Activated gamma-delta T cell (primary cell): ENCODE measurements around the gene TMCC1.
"Not testable (repeated sequence)": the region's sequence is repeated elsewhere in the genome, so short reads cannot be mapped to it uniquely, and the experiment has no call there.

Source experiments
- DNase-seq: peaks from one replicate; lab custom pipeline; 2025; lab: John Stamatoyannopoulos, UW

Gene TMCC1

DNA sequence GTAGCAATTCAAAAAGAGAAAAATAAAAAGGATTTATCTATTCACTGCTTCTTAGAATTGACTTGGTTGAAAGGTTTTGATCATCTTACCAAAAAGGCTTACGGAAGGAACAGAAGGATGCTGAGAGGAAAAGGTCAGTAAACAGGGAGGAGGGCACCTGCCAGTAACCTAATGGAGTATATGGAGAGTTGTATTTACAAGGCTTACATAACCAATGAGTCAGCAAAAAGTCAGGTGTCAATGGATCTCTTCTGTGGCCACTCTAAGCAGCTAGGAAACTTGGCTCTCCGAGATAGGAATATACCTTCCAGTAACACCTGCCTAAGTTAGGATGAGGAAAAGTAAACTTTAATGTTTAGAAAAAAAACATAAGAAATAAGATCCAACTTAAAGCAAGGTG is 206.6 kb downstream of the TMCC1 start:
- DNase-seq = no peak

- DNase-seq = no peak
Measured at GRCh38 chr3:129684270-129684669, 209.2 kb downstream of the TMCC1 start.

- DNase-seq = no peak
Measured at GRCh38 chr3:129683201-129683600, 210.3 kb downstream of the TMCC1 start.

DNA sequence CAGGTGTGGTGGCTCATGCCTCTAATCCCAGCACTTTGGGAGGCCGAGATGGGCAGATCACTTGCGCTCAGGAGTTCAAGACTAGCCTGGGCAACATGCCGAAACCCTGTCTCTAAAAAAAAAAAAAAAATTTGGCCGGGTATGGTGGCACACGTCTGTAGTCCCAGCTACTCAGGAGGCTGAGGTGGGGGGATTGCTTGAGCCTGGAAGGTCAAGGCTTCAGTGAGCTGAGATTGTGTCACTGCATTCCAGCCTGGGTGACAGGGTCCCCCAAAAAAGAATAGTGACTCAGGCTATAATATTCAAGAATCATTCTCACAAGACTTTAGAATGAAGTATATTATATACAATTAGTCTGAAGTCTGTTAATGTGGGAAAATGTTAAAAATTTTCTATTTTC is 216.5 kb downstream of the TMCC1 start:
- no peak for DNase-seq

GRCh38 chr3:129674798-129675123 is 218.8 kb downstream of the TMCC1 start:
- DNase-seq = not testable (repeated sequence)

DNA sequence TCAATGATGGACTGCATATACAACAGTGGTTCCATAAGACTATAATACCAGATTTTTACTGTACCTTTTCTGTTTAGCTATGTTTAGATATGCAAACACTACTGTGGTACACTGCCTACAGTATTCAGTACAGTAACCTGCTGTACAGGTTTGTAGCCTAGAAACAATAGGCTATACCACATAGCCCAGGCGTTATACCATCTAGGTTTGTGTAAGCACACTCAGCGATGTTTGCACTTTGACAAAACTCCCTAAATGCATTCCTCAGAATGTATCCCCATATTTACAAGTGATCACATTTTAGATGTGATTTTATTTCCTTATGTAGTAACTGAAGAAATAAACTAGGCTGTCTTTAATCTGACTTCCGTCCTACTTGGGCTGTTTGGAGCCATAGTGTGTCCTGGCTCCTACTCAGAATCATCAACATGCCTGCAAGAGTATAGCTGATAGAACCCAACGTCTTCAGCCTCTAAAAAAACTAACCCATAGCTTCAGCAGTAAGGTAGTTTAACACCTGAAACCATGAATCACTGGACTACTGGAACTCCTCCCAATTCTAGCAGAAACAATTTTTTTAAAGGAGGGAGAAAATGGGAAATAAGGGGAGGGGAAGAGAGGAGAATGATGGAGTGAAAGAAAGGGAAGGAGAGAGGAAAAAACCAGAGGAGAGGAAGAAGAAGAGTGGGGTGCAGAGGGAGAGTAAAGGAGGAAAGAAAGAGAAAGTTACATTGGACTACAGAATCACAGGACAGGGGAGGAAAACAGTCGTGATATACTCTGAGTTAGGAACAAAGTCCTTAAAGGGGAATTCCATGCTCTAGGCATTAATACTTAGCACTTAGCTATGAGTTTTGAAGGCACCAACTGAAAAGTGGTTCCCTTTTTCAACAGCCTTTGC is 219.4 kb downstream of the TMCC1 start:
- DNase-seq = no peak

- DNase-seq = no peak
Measured at GRCh38 chr3:129673012-129673411, 220.5 kb downstream of the TMCC1 start.

- DNase-seq = no peak
Measured at GRCh38 chr3:129672412-129672811, 221.1 kb downstream of the TMCC1 start.

DNA sequence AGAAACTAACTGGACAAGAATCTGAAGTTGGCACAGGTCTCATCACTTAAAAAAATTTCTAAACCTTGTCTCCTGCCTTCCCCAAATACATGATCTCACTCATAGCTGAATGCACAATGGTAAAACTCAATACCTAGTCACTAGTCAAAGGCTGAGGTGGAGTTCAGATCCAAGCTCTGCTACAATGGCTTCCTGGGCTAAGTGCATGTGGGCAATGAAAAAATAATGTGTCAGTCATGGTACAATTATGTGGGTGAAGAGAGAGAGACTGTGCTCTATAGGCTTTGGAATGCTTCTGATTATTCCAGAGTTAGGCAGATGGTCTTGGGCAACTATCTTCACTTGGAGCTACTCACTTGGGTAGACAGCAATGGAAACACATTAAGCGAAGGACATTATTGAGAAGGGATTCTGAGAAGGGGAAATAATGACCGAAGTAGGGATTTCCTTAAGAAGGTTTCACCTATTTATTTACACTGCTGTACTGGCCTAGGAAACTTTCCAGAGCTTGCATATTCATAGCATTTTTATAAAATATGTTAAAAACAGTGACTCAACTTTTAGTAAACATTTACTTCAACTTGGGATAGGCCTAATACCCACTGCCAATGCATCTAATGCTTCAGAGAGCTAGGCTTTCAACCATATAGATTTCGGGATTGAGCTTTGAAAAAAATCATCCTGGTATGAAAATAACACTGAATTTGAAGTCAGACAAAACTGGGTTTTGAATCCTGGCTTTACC is 228.3 kb downstream of the TMCC1 start:
- DNase-seq = no peak

GRCh38 chr3:129663930-129664646 is 229.4 kb downstream of the TMCC1 start:
- no peak for DNase-seq

DNA sequence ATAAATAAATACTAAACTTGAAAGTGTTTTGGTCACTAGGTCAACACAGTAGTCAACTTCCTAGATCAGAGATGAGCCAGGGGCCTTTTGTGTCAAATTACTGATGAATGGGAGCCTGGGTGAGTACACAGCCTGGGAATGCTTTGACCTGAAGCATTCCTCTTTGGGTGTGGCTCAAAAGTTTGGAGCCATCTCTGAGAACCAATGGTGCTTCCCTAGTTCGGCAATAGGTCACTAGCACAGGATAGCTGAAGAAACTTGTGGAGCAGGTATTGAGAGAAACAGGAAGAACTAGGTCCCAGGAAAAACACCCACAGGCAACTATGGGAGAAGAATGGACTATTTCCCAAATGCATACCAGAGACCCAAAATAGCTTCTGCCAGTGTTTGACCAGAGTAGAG is 230.5 kb downstream of the TMCC1 start:
- no peak for DNase-seq

GRCh38 chr3:129662191-129662608 is 231.3 kb downstream of the TMCC1 start:
- no peak for DNase-seq

GRCh38 chr3:129661766-129662165 is 231.7 kb downstream of the TMCC1 start:
- DNase-seq = no peak

GRCh38 chr3:129658110-129658843 is 235.2 kb downstream of the TMCC1 start:
- no peak for DNase-seq

GRCh38 chr3:129657261-129658046 is 236.1 kb downstream of the TMCC1 start:
- no peak for DNase-seq

DNA sequence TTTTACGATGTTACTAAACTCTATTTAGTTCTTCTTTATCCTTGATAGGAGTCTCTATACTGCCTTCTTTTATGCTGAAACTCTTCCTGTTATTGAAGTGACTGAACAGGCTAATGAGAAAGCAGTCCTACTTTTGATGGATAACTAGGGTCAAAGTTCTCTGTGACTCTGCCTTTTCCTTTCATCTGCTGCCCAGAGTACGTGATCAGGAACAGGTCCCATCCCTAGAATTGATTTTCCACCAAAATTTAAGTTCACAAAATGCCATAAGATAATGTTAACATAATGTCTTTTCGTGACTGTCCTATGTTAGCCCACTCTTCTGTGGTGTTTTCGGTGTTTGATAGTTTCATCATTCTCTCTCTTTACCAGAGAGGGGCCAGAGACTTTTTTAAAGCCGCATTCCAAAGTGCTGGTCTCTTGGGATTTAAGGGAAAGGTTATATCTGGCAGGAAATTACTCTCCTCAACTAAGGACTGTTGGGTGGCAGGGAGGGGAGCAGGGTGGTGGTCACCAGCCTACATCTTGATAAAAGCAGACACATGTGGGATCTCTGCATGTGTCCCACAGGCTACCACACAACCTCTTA is 236.8 kb downstream of the TMCC1 start:
- no peak for DNase-seq

DNA sequence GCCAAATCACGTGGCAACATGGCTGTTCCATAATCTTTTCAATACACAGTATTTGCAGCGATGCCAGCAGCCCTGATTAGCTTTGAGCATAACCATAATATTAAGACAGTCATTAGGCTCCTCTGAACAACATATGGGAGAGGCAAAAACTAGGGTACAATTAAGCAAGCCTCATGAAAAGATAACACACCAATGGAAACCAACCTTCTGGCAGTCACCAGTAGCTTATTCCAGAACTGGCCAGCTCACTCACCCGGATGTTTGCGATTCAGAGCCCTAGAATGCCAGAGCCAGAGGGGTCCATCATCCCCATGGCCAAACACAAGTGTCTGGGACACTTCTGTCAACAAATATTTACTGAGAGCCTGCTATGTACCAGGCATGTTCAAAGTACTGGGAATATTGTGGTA is 238.2 kb downstream of the TMCC1 start:
- no peak for DNase-seq

DNA sequence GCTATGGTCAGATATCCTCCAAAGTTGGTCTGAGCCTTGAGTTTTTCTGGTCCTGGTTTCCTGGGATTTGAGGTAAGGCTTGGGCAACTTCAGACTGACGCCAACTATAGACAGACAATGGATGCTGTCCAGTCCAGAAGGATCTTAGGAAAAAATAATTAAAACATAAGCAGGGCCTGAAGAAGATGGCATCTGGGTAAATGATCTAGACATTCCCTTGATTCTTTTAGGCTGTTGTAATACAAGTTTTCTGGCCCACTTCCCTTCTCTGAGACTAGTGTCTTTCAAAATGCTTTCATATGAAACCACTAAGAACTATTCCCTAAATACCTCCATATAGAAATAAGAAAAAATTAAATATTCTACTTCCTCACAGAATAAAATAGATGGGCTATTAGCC is 239.4 kb downstream of the TMCC1 start:
- DNase-seq = no peak

- no peak for DNase-seq
Measured at GRCh38 chr3:129653019-129653418, 240.5 kb downstream of the TMCC1 start.

DNA sequence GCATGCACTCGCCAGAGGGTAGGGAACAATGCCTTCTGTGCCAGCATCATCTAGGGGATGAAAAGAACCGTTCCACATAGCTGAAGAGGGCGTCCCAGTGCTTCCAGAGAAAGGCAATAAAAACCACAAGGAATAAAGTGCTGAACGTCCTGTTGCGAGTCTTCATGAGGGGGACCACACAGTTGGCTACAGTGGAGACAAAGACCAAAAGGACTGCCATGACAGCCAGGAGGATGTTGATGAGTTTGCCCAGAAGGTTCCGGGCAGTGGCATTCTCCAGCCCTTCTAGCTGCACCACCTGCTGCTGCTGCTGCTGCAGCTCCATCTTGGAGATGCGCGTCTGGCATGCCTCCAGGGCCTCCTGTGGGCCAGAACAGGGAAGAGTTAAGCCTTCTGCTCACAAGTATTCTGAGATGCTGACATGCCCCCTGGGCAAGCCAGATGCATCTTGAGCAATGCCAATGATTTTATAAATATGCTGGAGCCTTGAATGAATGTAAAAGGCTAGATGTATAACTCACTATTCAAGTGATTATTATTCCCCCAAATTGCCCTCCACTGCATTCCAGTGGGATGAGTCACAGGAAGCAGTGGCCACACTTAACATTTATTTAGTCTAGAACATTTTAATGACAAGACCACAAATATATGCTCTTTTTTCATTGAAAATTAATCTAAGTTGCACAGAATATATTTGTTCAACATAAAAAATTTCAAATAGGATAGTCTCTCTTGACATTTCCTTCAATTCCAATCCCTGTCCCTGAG is 241.9 kb downstream of the TMCC1 start:
- DNase-seq = no peak
